ENCODE results near the gene LANCL1.
A peak's percentile ranks its signal among the peaks of the same experiment; 100 is the strongest.

The LANCL1 gene, protein sequence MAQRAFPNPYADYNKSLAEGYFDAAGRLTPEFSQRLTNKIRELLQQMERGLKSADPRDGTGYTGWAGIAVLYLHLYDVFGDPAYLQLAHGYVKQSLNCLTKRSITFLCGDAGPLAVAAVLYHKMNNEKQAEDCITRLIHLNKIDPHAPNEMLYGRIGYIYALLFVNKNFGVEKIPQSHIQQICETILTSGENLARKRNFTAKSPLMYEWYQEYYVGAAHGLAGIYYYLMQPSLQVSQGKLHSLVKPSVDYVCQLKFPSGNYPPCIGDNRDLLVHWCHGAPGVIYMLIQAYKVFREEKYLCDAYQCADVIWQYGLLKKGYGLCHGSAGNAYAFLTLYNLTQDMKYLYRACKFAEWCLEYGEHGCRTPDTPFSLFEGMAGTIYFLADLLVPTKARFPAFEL

GRCh38 chr2:210476194-210477128 lies at the start of gene LANCL1:
TSS of gene LANCL1 (minus strand) at chr2:210476759. CDS start at chr2:210476396, 363 bp downstream.
- no peaks in the 10 kb centered on the region for H3K9me3 Mint-ChIP-seq (ENCODE audit: low read depth)
- peak within 1 kb of the TSS; percentile 100 for H3K4me3 Mint-ChIP-seq
- H3K36me3 Mint-ChIP-seq: peaks cover 7% of the 10 kb centered on the region
- peak within 1 kb of the TSS; percentile 99 for H3K27ac Mint-ChIP-seq
- H3K4me1 Mint-ChIP-seq (ENCODE audit: low read depth): peaks cover 62% of the 10 kb centered on the region
- H3K27me3 Mint-ChIP-seq: no peaks in the 10 kb centered on the region

DNA sequence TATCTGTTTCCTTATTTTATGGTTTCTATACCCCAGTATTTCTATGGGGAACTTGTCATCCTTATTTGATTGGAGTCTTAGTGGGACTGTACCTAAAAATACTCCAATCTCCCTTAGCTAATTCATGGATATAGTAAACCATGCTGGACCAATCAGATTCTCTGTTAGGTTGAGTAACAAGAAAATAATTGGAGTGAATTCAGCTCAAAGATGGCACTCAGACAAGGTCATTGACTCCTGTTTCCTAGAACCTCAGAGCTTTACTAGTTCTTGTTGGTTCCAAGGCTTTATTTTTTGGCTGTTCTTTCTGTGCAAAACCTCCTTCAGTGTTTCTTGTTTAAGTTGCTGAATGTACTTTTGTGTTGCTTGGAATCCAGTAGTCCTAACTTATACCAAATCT lies 48.0 kb upstream of the LANCL1 start:
- Mint-ChIP-seq H3K36me3 (peaks cover 7% of the 10 kb centered on the region), H3K4me3 (no peak overlapping the region), H3K27ac (no peak overlapping the region), H3K4me1 (ENCODE audit: low read depth) (no peaks in the 10 kb centered on the region), H3K27me3 (peaks cover 9% of the 10 kb centered on the region), H3K9me3 (ENCODE audit: low read depth) (no peaks in the 10 kb centered on the region)

DNA sequence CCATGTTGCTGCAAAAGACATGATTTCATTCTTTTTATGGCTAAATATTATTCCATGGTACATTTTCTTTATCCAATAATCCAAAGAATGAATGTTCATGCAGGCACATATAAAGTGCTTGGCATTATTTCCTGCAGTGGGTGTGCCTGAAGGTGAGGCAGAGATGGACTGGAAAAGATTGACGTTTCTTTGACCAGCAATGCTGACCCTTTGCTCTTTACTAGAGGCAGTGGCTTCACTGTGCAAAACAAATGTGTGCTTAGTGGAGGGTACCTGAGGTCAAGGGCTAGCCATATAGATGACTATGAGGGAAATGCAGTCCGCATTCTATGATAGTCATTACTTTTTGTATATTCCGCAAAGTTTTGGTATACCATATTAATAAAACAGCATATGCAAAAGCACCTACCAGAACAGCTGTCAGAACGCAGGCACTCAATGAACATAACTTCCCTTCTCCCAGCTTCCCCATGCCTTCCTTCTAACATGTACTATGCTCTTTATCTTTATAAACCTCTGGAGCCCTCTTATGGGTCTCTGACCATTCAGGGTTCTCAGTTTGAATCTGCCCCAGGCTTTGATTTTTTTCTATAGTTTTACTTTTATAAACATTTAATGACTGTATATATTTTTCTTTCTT lies 47.2 kb upstream of the LANCL1 start:
- H3K4me3 Mint-ChIP-seq: no peak overlapping the region

GRCh38 chr2:210522399-210522798 lies 45.8 kb upstream of the LANCL1 start:
- peaks cover 14% of the 10 kb centered on the region for H3K27me3 Mint-ChIP-seq
- H3K4me3 Mint-ChIP-seq: no peak overlapping the region
- H3K9me3 Mint-ChIP-seq (ENCODE audit: low read depth): no peaks in the 10 kb centered on the region
- H3K36me3 Mint-ChIP-seq: peaks cover 7% of the 10 kb centered on the region
- H3K27ac Mint-ChIP-seq: no peak overlapping the region
- H3K4me1 Mint-ChIP-seq (ENCODE audit: low read depth): no peaks in the 10 kb centered on the region

More for the DNA sequence above, 47.2 kb upstream of the LANCL1 start:
- no peaks in the 10 kb centered on the region for H3K4me1 Mint-ChIP-seq (ENCODE audit: low read depth)
- H3K36me3 Mint-ChIP-seq: peaks cover 7% of the 10 kb centered on the region
- H3K27me3 Mint-ChIP-seq: peaks cover 9% of the 10 kb centered on the region
- H3K27ac Mint-ChIP-seq: no peak overlapping the region
- H3K9me3 Mint-ChIP-seq (ENCODE audit: low read depth): no peaks in the 10 kb centered on the region

DNA sequence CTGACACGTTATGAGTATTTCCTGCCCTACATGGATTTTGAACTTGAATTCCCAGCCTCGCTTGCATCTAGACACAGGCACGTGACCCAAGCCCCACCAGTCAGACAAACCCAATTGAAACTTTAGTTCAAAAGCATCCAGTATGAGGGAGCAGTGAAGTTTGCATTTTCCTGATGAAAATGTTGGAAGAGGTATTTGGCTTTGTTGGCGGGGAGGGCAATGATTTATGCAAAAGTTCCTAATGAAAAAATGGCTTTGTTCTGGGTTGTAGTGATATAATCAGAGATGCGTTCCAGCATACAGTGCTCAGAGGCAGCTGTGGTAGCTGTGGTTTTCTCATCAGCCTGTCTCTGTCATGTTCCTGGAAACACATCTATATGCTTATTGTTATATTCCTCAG lies 43.0 kb upstream of the LANCL1 start:
- Mint-ChIP-seq H3K27ac (no peak overlapping the region), H3K4me1 (ENCODE audit: low read depth) (no peaks in the 10 kb centered on the region), H3K9me3 (ENCODE audit: low read depth) (peaks cover 14% of the 10 kb centered on the region), H3K4me3 (no peak overlapping the region), H3K36me3 (peaks cover 5% of the 10 kb centered on the region), H3K27me3 (peaks cover 15% of the 10 kb centered on the region)

GRCh38 chr2:210517264-210517663 lies 40.7 kb upstream of the LANCL1 start:
- Mint-ChIP-seq H3K4me3 (no peak overlapping the region), H3K27me3 (peaks cover 15% of the 10 kb centered on the region), H3K4me1 (ENCODE audit: low read depth) (no peaks in the 10 kb centered on the region), H3K27ac (no peak overlapping the region), H3K36me3 (peaks cover 5% of the 10 kb centered on the region), H3K9me3 (ENCODE audit: low read depth) (peaks cover 25% of the 10 kb centered on the region)

GRCh38 chr2:210515911-210516310 lies 39.4 kb upstream of the LANCL1 start:
- H3K4me1 Mint-ChIP-seq (ENCODE audit: low read depth): no peaks in the 10 kb centered on the region
- H3K36me3 Mint-ChIP-seq: peaks cover 5% of the 10 kb centered on the region
- H3K27ac Mint-ChIP-seq: no peak overlapping the region
- H3K9me3 Mint-ChIP-seq (ENCODE audit: low read depth): peaks cover 25% of the 10 kb centered on the region
- peaks cover 15% of the 10 kb centered on the region for H3K27me3 Mint-ChIP-seq
- H3K4me3 Mint-ChIP-seq: no peak overlapping the region

- Mint-ChIP-seq H3K27ac (no peak overlapping the region), H3K9me3 (ENCODE audit: low read depth) (peaks cover 7% of the 10 kb centered on the region)
Measured at GRCh38 chr2:210503725-210504191, 27.2 kb upstream of the LANCL1 start.

GRCh38 chr2:210503001-210503623 lies 26.6 kb upstream of the LANCL1 start:
- Mint-ChIP-seq H3K27me3 (peaks cover 9% of the 10 kb centered on the region), H3K4me1 (ENCODE audit: low read depth) (peaks cover 7% of the 10 kb centered on the region), H3K4me3 (peak overlapping the region; percentile 70), H3K27ac (no peak overlapping the region), H3K36me3 (peaks cover 6% of the 10 kb centered on the region), H3K9me3 (ENCODE audit: low read depth) (peaks cover 7% of the 10 kb centered on the region)

More at GRCh38 chr2:210503725-210504191, 27.2 kb upstream of the LANCL1 start:
- peaks cover 9% of the 10 kb centered on the region for H3K27me3 Mint-ChIP-seq
- H3K4me1 Mint-ChIP-seq (ENCODE audit: low read depth): peaks cover 7% of the 10 kb centered on the region
- peaks cover 6% of the 10 kb centered on the region for H3K36me3 Mint-ChIP-seq
- H3K4me3 Mint-ChIP-seq: no peak overlapping the region

DNA sequence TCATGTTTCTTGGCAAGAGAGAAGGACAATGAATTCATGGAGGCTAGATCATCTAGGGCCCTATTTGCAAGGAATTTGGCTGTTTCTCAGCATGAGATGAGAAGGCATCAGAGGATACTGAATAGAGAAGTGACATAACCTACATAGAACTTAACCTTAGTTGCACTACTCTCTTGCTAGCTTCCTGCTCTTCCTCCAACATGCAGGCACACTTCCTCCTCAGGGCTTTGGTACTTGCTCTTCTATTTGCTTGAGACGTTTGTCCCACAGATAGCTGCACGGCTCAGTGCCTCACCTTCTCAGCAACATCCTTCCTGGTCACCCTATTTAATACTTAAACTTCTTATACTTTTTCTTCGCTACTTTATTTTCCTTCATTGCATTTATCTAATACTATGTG lies 20.0 kb upstream of the LANCL1 start:
- Mint-ChIP-seq H3K4me3 (no peak overlapping the region), H3K9me3 (ENCODE audit: low read depth) (peaks cover 7% of the 10 kb centered on the region), H3K27ac (no peak overlapping the region), H3K36me3 (peaks cover 4% of the 10 kb centered on the region), H3K4me1 (ENCODE audit: low read depth) (peaks cover 6% of the 10 kb centered on the region), H3K27me3 (peaks cover 5% of the 10 kb centered on the region)

DNA sequence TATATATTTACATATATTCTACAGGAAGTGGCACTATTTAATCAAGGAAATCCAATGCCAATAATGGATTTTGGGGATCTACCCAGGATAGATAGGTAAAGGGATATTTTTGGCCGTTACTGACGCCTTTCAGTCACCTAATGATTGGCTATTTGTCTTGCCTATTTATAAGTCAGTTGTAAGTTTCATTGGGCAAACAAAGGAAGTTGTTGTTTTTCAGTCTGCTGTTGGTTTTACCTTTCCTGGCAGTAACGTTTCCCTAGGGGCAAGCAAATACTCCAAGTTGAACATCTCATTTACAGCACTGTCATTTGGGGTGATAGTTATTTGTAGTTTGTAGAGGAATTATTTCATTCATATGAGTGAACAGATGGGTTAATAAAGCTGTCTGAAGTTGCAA lies 17.0 kb upstream of the LANCL1 start:
- Mint-ChIP-seq H3K36me3 (no peaks in the 10 kb centered on the region), H3K4me3 (no peak overlapping the region), H3K9me3 (ENCODE audit: low read depth) (no peaks in the 10 kb centered on the region), H3K27me3 (peaks cover 4% of the 10 kb centered on the region), H3K4me1 (ENCODE audit: low read depth) (peaks cover 6% of the 10 kb centered on the region), H3K27ac (no peak overlapping the region)

GRCh38 chr2:210481601-210482175 lies 5.1 kb upstream of the LANCL1 start:
- Mint-ChIP-seq H3K4me3 (no peak overlapping the region), H3K27me3 (no peaks in the 10 kb centered on the region), H3K36me3 (peaks cover 9% of the 10 kb centered on the region), H3K4me1 (ENCODE audit: low read depth) (peaks cover 37% of the 10 kb centered on the region), H3K9me3 (ENCODE audit: low read depth) (peaks cover 8% of the 10 kb centered on the region), H3K27ac (no peak overlapping the region)

GRCh38 chr2:210480764-210481163 lies 4.2 kb upstream of the LANCL1 start:
- H3K9me3 Mint-ChIP-seq (ENCODE audit: low read depth): peaks cover 8% of the 10 kb centered on the region
- H3K4me3 Mint-ChIP-seq: no peak overlapping the region
- peaks cover 39% of the 10 kb centered on the region for H3K4me1 Mint-ChIP-seq (ENCODE audit: low read depth)
- no peaks in the 10 kb centered on the region for H3K27me3 Mint-ChIP-seq
- H3K27ac Mint-ChIP-seq: no peak overlapping the region
- peaks cover 9% of the 10 kb centered on the region for H3K36me3 Mint-ChIP-seq

- Mint-ChIP-seq H3K4me1 (ENCODE audit: low read depth) (peaks cover 44% of the 10 kb centered on the region), H3K9me3 (ENCODE audit: low read depth) (peaks cover 8% of the 10 kb centered on the region), H3K27me3 (no peaks in the 10 kb centered on the region), H3K27ac (no peak overlapping the region), H3K36me3 (peaks cover 9% of the 10 kb centered on the region), H3K4me3 (no peak overlapping the region)
Measured at GRCh38 chr2:210480079-210480478, 3.5 kb upstream of the LANCL1 start.
